Ectodermal cell (in vitro differentiated cells): ENCODE data around the gene AGFG1.
"Not testable (repeated sequence)": the region's sequence is repeated elsewhere in the genome, so short reads cannot be mapped to it uniquely, and the experiment has no call there.

ENCODE experiments used
- H3K27ac ChIP-seq: 2 replicates; pipeline ENCODE4 v1.7.0; 2013; ENCODE audit warnings: mild to moderate bottlenecking, low read depth, low read length; ENCODE audit not compliant: insufficient read depth, poor library complexity, severe bottlenecking
- H3K27me3 ChIP-seq: 2 replicates; pipeline ENCODE4 v1.7.0; 2013; ENCODE audit warnings: mild to moderate bottlenecking, low read length; ENCODE audit not compliant: insufficient read depth, control insufficient read depth, poor library complexity, severe bottlenecking
- H3K36me3 ChIP-seq: one replicate; pipeline ENCODE4 v1.7.0; 2013; ENCODE audit warnings: low read length; ENCODE audit not compliant: control insufficient read depth, insufficient read depth
- H3K4me1 ChIP-seq: one replicate; pipeline ENCODE4 v1.7.0; 2013; ENCODE audit warnings: low read length; ENCODE audit not compliant: control insufficient read depth, insufficient read depth
- H3K4me3 ChIP-seq: 2 replicates; pipeline ENCODE4 v1.7.0; 2013; ENCODE audit warnings: low read depth, low read length, control low read depth; ENCODE audit not compliant: insufficient read depth
- H3K9me3 ChIP-seq: 2 replicates; pipeline ENCODE4 v1.7.0; 2013; ENCODE audit warnings: mild to moderate bottlenecking, low read length, moderate library complexity; ENCODE audit not compliant: control insufficient read depth
- WGBS, 2 experiments: methylation state at CpG; one replicate each; pipeline ENCODE4 v1.1.7; 2013; ENCODE audit warnings: missing lambda C conversion rate in 2 of 2; 5-methylcytosine and 5-hydroxymethylcytosine counted together

The AGFG1 gene

DNA sequence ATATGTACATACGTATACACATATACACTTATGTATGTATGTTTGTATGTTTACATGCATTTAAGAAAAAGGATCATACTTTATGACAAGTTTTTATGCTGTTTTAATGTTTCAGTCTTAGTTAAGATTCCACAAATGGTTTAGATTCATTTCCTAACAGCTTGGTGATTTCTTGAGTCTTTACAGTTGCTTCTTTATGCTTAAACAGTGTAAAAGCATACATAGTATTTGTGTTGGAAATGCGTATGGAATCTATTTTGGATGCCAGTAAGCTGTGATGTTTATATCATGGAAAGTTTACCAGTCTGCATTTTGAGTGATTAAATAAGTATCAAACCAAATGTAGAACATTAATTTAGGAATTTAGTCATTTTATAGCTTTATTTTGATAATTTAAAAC lies 55.4 kb downstream of the AGFG1 start:
- Histone ChIP-seq H3K4me3 (no peak overlapping the region), H3K27me3 (no peaks in the 10 kb centered on the region)
- 93 to 100% methylated on average over 1 of the region's 2 CpGs for WGBS, 2 experiments

GRCh38 chr2:227528803-227529202 lies 56.8 kb downstream of the AGFG1 start:
- Histone ChIP-seq H3K4me1 (no peaks in the 10 kb centered on the region), H3K4me3 (no peak overlapping the region), H3K36me3 (peaks cover 8% of the 10 kb centered on the region), H3K27ac (no peak overlapping the region), H3K27me3 (no peaks in the 10 kb centered on the region), H3K9me3 (no peaks in the 10 kb centered on the region)
- 100% methylated on average over 1 of the region's 1 CpG for WGBS, 2 experiments

More for the DNA sequence above, 55.4 kb downstream of the AGFG1 start:
- Histone ChIP-seq H3K9me3 (no peaks in the 10 kb centered on the region), H3K36me3 (peaks cover 10% of the 10 kb centered on the region), H3K4me1 (no peaks in the 10 kb centered on the region), H3K27ac (no peak overlapping the region)

- 95 to 98% methylated on average over 2 of the region's 2 CpGs for WGBS, 2 experiments
- Histone ChIP-seq H3K36me3 (peaks cover 4% of the 10 kb centered on the region), H3K4me1 (no peaks in the 10 kb centered on the region), H3K9me3 (no peaks in the 10 kb centered on the region), H3K27ac (no peak overlapping the region), H3K4me3 (no peak overlapping the region), H3K27me3 (no peaks in the 10 kb centered on the region)
These were observed 57.9 kb downstream of the AGFG1 start for GRCh38 chr2:227529871-227530270.

GRCh38 chr2:227534714-227535113 lies 62.8 kb downstream of the AGFG1 start:
- Histone ChIP-seq H3K4me1 (no peaks in the 10 kb centered on the region), H3K27me3 (no peaks in the 10 kb centered on the region), H3K9me3 (no peaks in the 10 kb centered on the region), H3K4me3 (no peak overlapping the region), H3K36me3 (peaks cover 19% of the 10 kb centered on the region), H3K27ac (no peak overlapping the region)
- 95 to 99% methylated on average over 3 of the region's 3 CpGs for WGBS, 2 experiments

- Histone ChIP-seq H3K36me3 (peaks cover 23% of the 10 kb centered on the region), H3K27me3 (no peaks in the 10 kb centered on the region), H3K4me3 (no peak overlapping the region), H3K27ac (no peak overlapping the region), H3K4me1 (no peaks in the 10 kb centered on the region), H3K9me3 (no peaks in the 10 kb centered on the region)
- WGBS, 2 experiments: 93 to 100% methylated on average over 2 of the region's 2 CpGs
These were observed 64.5 kb downstream of the AGFG1 start for GRCh38 chr2:227536445-227536844.

- peaks cover 19% of the 10 kb centered on the region for H3K36me3 ChIP-seq
- H3K9me3 ChIP-seq: no peaks in the 10 kb centered on the region
- H3K27me3 ChIP-seq: no peaks in the 10 kb centered on the region
- H3K4me3 ChIP-seq: no peak overlapping the region
- no peak overlapping the region for H3K27ac ChIP-seq
- no peaks in the 10 kb centered on the region for H3K4me1 ChIP-seq
- WGBS, 2 experiments: 89 to 95% methylated on average over 8 of the region's 8 CpGs
These were observed 67.6 kb downstream of the AGFG1 start for GRCh38 chr2:227539465-227539956.

- H3K36me3 ChIP-seq: peaks cover 25% of the 10 kb centered on the region
- not testable (repeated sequence) for H3K4me1 ChIP-seq, H3K27ac ChIP-seq, H3K4me3 ChIP-seq, H3K27me3 ChIP-seq, H3K9me3 ChIP-seq
- WGBS, 2 experiments: 93 to 97% methylated on average over 6 to 9 of the region's 9 CpGs
These were observed 68.4 kb downstream of the AGFG1 start for GRCh38 chr2:227540352-227540751.

GRCh38 chr2:227545990-227546389 lies 74.0 kb downstream of the AGFG1 start:
- no peaks in the 10 kb centered on the region for H3K27me3 ChIP-seq
- H3K4me3 ChIP-seq: no peak overlapping the region
- no peaks in the 10 kb centered on the region for H3K4me1 ChIP-seq
- H3K36me3 ChIP-seq: peaks cover 15% of the 10 kb centered on the region
- WGBS, 2 experiments: 89 to 91% methylated on average over 11 of the region's 11 CpGs
- H3K9me3 ChIP-seq: no peaks in the 10 kb centered on the region
- H3K27ac ChIP-seq: no peak overlapping the region

GRCh38 chr2:227551836-227552235 lies 79.9 kb downstream of the AGFG1 start:
- Histone ChIP-seq H3K36me3 (no peaks in the 10 kb centered on the region), H3K4me3 (no peak overlapping the region), H3K27ac (no peak overlapping the region), H3K4me1 (no peaks in the 10 kb centered on the region), H3K9me3 (no peaks in the 10 kb centered on the region), H3K27me3 (no peaks in the 10 kb centered on the region)
- 96 to 97% methylated on average over 2 of the region's 3 CpGs for WGBS, 2 experiments

DNA sequence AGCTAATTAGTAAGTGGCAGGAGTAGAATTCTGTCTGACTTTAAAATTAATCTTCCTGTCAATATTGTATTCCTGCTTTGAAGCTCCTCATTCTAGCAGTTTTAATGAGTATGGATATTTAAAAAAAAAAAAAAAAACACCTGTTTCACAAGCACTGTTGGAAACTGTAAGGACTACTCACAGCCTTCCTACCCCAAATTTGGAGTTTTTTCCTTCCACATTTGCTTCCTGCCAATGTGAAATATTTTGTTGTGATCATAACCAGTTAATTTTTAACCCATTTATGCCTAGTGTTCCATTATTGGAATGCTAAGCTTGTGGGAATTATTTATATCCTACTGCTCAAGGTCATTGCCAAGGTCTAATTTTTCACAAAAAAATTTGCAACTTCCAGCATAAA lies 90.6 kb downstream of the AGFG1 start:
- Histone ChIP-seq H3K27ac (no peak overlapping the region), H3K9me3 (no peaks in the 10 kb centered on the region), H3K36me3 (no peaks in the 10 kb centered on the region), H3K4me1 (no peaks in the 10 kb centered on the region), H3K27me3 (no peaks in the 10 kb centered on the region), H3K4me3 (no peak overlapping the region)

GRCh38 chr2:227565080-227565479 lies 93.1 kb downstream of the AGFG1 start:
- WGBS, 2 experiments: 96 to 98% methylated on average over 1 of the region's 1 CpG
- no peak overlapping the region for H3K27ac ChIP-seq

More at GRCh38 chr2:227565080-227565479, 93.1 kb downstream of the AGFG1 start:
- Histone ChIP-seq H3K4me3 (no peak overlapping the region), H3K36me3 (no peaks in the 10 kb centered on the region), H3K4me1 (no peaks in the 10 kb centered on the region), H3K9me3 (no peaks in the 10 kb centered on the region), H3K27me3 (no peaks in the 10 kb centered on the region)
